Measurements from ENCODE around the gene SLC25A21. TPM values are rescaled to one million over a fixed set of nuclear protein-coding genes. Genes with fewer than 3 reads are reported as not detected.

SLC25A21 gene
- total RNA-seq, 2 donors from 2014 or later: 1.2 TPM; not detected in 1

DNA sequence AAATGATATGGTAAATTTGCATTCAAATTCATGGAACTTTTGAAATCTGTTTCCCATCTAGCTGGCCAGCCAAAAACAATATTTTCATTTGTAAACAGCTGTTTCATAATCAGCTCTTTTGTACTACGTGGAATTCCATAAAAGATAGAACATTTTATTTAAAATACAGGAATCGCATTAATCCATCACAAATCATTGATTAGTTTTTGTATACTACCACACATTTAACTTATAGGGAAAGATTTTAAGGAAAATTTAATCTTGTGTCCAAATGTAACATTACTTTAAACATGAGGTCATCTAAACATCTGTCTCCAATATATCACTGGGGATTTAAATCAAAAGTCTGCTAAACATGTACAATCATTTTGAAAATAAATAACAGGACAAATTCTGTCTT is 33.5 kb downstream of the SLC25A21 start:
- TF ChIP-seq, protein P1, sequence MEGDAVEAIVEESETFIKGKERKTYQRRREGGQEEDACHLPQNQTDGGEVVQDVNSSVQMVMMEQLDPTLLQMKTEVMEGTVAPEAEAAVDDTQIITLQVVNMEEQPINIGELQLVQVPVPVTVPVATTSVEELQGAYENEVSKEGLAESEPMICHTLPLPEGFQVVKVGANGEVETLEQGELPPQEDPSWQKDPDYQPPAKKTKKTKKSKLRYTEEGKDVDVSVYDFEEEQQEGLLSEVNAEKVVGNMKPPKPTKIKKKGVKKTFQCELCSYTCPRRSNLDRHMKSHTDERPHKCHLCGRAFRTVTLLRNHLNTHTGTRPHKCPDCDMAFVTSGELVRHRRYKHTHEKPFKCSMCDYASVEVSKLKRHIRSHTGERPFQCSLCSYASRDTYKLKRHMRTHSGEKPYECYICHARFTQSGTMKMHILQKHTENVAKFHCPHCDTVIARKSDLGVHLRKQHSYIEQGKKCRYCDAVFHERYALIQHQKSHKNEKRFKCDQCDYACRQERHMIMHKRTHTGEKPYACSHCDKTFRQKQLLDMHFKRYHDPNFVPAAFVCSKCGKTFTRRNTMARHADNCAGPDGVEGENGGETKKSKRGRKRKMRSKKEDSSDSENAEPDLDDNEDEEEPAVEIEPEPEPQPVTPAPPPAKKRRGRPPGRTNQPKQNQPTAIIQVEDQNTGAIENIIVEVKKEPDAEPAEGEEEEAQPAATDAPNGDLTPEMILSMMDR (IDR thresholded peaks at IDR 0.05): no peak
- Histone ChIP-seq H3K27me3 (replicated peaks; ENCODE audit: insufficient read depth) (no peaks in the 10 kb centered on the region), H3K4me3 (no peak overlapping the region), H3K4me1 (ENCODE audit: control insufficient read depth in 1 of 2, low read depth in 2 of 2) (no peaks in the 10 kb centered on the region), H3K27ac (no peak overlapping the region), H3K9me3 (no peaks in the 10 kb centered on the region), H3K36me3 (no peaks in the 10 kb centered on the region)
- no peak for ATAC-seq (ENCODE audit: insufficient number of reproducible peaks, low FRiP score, low read depth)
- no peak for DNase-seq (ENCODE audit: low spot score)

DNA sequence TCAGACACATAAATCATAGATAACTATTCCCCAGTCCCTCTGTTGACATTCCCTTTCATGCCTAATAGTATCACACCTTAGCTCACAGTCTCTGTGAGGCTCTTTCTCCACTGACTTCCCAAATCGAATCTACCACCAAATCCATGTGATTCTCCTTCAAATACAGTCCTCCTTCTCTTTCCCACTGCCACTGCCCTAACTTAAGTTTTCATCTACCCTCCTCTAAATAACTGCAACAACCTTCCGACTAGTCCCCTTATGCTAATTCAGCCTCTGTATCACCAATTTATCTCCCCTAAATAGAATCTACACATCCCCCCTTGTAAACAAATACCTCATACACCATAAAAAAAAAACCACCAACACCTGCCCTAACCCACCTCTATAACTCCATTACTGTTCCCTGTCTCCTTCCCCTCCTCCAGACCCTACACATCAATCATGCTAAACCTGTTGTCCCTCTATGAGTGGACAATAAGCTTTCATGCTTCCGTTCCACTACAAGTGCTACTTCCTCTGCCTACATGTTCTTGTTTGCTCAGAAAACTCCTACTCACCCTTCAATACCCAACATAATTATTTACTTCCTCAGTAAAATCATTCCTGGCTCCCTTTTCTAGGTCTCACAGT is 39.0 kb downstream of the SLC25A21 start:
- no peaks in the 10 kb centered on the region for H3K27me3 ChIP-seq (replicated peaks; ENCODE audit: insufficient read depth)
- no peaks in the 10 kb centered on the region for H3K9me3 ChIP-seq
- H3K36me3 ChIP-seq: no peaks in the 10 kb centered on the region
- no peak overlapping the region for H3K4me3 ChIP-seq
- TF ChIP-seq, protein P1 (IDR thresholded peaks at IDR 0.05): no peak
- DNase-seq (ENCODE audit: low spot score): no peak
- H3K27ac ChIP-seq: no peak overlapping the region
- H3K4me1 ChIP-seq (ENCODE audit: control insufficient read depth in 1 of 2, low read depth in 2 of 2): no peaks in the 10 kb centered on the region
- ATAC-seq (ENCODE audit: insufficient number of reproducible peaks, low FRiP score, low read depth): no peak

DNA sequence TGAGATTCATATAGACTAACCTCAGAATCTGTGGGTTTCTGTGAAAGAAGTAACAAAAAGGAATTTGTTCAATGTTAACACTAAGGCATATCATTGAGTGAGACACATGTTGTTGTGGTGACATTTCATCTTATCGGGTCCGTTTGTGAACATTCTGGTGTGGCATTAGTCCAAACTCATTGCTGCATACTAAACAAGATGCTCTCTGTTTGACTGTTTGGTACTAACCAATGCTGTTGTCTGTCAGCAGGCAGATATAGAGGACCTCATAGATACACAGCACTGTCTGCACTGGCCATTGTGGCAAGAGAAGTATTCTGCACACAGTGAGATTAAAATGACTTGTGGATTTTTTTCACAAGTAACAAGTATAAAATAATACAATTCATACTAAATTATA is 41.2 kb downstream of the SLC25A21 start:
- H3K9me3 ChIP-seq: no peaks in the 10 kb centered on the region
- TF ChIP-seq, protein P1 (IDR thresholded peaks at IDR 0.05): no peak
- no peak overlapping the region for H3K27ac ChIP-seq
- H3K4me1 ChIP-seq (ENCODE audit: control insufficient read depth in 1 of 2, low read depth in 2 of 2): no peaks in the 10 kb centered on the region
- no peaks in the 10 kb centered on the region for H3K36me3 ChIP-seq
- H3K4me3 ChIP-seq: no peak overlapping the region
- ATAC-seq (ENCODE audit: insufficient number of reproducible peaks, low FRiP score, low read depth): no peak
- DNase-seq (ENCODE audit: low spot score): no peak
- H3K27me3 ChIP-seq (replicated peaks; ENCODE audit: insufficient read depth): no peaks in the 10 kb centered on the region

DNA sequence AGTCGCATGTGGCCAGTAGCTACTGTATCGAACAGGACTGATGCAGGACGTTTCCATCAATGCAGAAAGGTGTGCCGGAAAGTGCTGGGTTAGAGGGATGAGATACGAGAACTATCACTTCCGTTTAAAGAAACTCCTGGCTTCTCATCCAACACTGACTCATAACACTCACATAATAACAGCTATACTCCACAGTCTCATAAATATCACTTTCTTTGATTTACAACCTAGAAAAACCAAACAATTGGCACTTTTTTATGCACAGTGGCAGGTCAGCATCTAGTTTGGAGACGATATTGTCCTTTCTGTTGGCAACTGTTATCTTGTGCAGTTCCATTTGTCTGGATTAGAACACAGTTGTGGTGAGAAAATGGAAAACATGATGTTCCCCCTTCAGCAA is 43.4 kb downstream of the SLC25A21 start:
- TF ChIP-seq, protein P1 (IDR thresholded peaks at IDR 0.05): no peak
- Histone ChIP-seq H3K4me1 (ENCODE audit: control insufficient read depth in 1 of 2, low read depth in 2 of 2) (no peaks in the 10 kb centered on the region), H3K36me3 (no peaks in the 10 kb centered on the region), H3K27ac (no peak overlapping the region), H3K9me3 (no peaks in the 10 kb centered on the region), H3K27me3 (replicated peaks; ENCODE audit: insufficient read depth) (no peaks in the 10 kb centered on the region), H3K4me3 (no peak overlapping the region)
- ATAC-seq (ENCODE audit: insufficient number of reproducible peaks, low FRiP score, low read depth) (no peak), DNase-seq (ENCODE audit: low spot score) (no peak)

DNA sequence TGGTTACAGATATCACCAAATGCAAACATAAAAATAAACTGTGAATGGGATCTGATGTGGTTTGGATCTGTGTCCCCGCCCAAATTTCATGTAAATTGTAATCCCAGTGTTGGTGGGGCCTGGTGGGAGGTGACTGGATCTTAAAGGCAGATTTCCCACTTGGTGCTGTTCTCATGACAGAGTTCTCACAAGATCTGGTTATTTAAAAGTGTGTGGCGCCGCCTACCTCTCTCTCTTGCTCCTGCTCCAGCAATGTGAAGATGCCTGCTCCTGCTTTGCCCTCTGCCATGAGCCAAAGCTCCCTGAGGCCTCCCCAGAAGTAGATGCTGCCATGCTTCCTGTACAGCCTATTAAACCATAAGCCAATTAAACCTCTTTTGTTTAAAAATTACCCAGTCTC is 47.8 kb downstream of the SLC25A21 start:
- TF ChIP-seq, protein P1 (IDR thresholded peaks at IDR 0.05): no peak

More for the DNA sequence above, 47.8 kb downstream of the SLC25A21 start:
- Histone ChIP-seq H3K4me3 (no peak overlapping the region), H3K27me3 (replicated peaks; ENCODE audit: insufficient read depth) (no peaks in the 10 kb centered on the region), H3K36me3 (no peaks in the 10 kb centered on the region), H3K4me1 (ENCODE audit: control insufficient read depth in 1 of 2, low read depth in 2 of 2) (peaks cover 15 to 17% of the 10 kb centered on the region in 2 donors), H3K27ac (no peak overlapping the region), H3K9me3 (no peaks in the 10 kb centered on the region)
- no peak for DNase-seq (ENCODE audit: low spot score)
- ATAC-seq (ENCODE audit: insufficient number of reproducible peaks, low FRiP score, low read depth): no peak

All from thoracic aorta (tissue), 2 donors.